DMS79 (cell line): ENCODE results near the gene PRRG2.
A peak's percentile ranks its signal among the peaks of the same experiment; 100 is the strongest.

ENCODE experiments used
- DNase-seq: peaks from one replicate; lab custom pipeline; 2025; lab: John Stamatoyannopoulos, UW

PRRG2 gene

GRCh38 chr19:49589502-49589905 is 8.4 kb downstream of the PRRG2 start:
- DNase-seq, result no peak

GRCh38 chr19:49590071-49590970 is 9.2 kb downstream of the PRRG2 start:
- DNase-seq, result peak; percentile 87

GRCh38 chr19:49590971-49591730 is 10.0 kb downstream of the PRRG2 start, which contains the start of gene PRR12:
TSS of gene PRR12 (plus strand) at chr19:49591182. CDS start at chr19:49591655, 473 bp downstream.
- DNase-seq, result peak; percentile 39

- DNase-seq, result no peak
These were observed 10.8 kb downstream of the PRRG2 start for GRCh38 chr19:49591731-49592485.

GRCh38 chr19:49592486-49593232 is 11.5 kb downstream of the PRRG2 start:
- no peak for DNase-seq

GRCh38 chr19:49593233-49594113 is 12.4 kb downstream of the PRRG2 start:
- DNase-seq, result no peak

- no peak for DNase-seq
These were observed 13.3 kb downstream of the PRRG2 start for GRCh38 chr19:49594157-49594992.

- DNase-seq, result no peak
These were observed 14.1 kb downstream of the PRRG2 start for GRCh38 chr19:49594993-49595818.

- no peak for DNase-seq
These were observed 14.8 kb downstream of the PRRG2 start for GRCh38 chr19:49595819-49596404.

- no peak for DNase-seq
These were observed 15.3 kb downstream of the PRRG2 start for GRCh38 chr19:49596407-49596806.

- no peak for DNase-seq
These were observed 16.0 kb downstream of the PRRG2 start for GRCh38 chr19:49596954-49597702.

GRCh38 chr19:49597703-49597974 is 16.5 kb downstream of the PRRG2 start:
- no peak for DNase-seq

GRCh38 chr19:49599378-49600295 is 18.5 kb downstream of the PRRG2 start:
- no peak for DNase-seq

- no peak for DNase-seq
These were observed 20.4 kb downstream of the PRRG2 start for GRCh38 chr19:49601482-49602038.

GRCh38 chr19:49602806-49603205 is 21.7 kb downstream of the PRRG2 start:
- DNase-seq, result no peak

- no peak for DNase-seq
These were observed 24.5 kb downstream of the PRRG2 start for GRCh38 chr19:49605605-49606004.
